Measurements from ENCODE around the gene ANKRD6. TPM values are rescaled to one million over a fixed set of nuclear protein-coding genes. Genes with fewer than 3 reads are reported as not detected.
"Not testable (repeated sequence)": the region's sequence is repeated elsewhere in the genome, so short reads cannot be mapped to it uniquely, and the experiment has no call there.

Gene ANKRD6
- total RNA-seq, result 4.2 TPM

GRCh38 chr6:89432875-89433251, at the start of gene ANKRD6:
ANKRD6 (plus strand) TSS chr6:89433152; CDS start chr6:89566977, 133,825 bp downstream.
- no peaks in the 10 kb centered on the region for H3K27me3 ChIP-seq (ENCODE audit: control insufficient read depth in 3 of 3, insufficient read depth in 3 of 3, low read length in 3 of 3)
- H3K9ac ChIP-seq (ENCODE audit: low read depth in 1 of 3, low read length in 3 of 3), result peak within 1 kb of the TSS; percentile 45 to 83 (median 76)
- H3K4me3 ChIP-seq (ENCODE audit: low read length in 3 of 3), result peak within 1 kb of the TSS; percentile 71 to 76 (median 73)
- H3K9me3 ChIP-seq (ENCODE audit: control insufficient read depth in 3 of 3, low read length in 3 of 3), result no peaks in the 10 kb centered on the region
- H3K36me3 ChIP-seq (ENCODE audit: control insufficient read depth in 3 of 3, insufficient read depth in 3 of 3, low read length in 3 of 3), result no peaks in the 10 kb centered on the region
- peaks cover 2 to 15% (median 13%) of the 10 kb centered on the region in 3 donors for H3K4me1 ChIP-seq (ENCODE audit: control insufficient read depth in 3 of 3, insufficient read depth in 3 of 3, low read length in 3 of 3)
- no peak within 1 kb of the TSS for H3K27ac ChIP-seq (ENCODE audit: low read depth, low read length)

GRCh38 chr6:89385156-89385667, 47.7 kb upstream of the ANKRD6 start:
- Histone ChIP-seq H3K27ac (ENCODE audit: low read depth, low read length) (peak overlapping the region; percentile 79), H3K4me1 (ENCODE audit: control insufficient read depth in 3 of 3, insufficient read depth in 3 of 3, low read length in 3 of 3) (peaks cover 28 to 58% (median 37%) of the 10 kb centered on the region in 3 donors), H3K27me3 (ENCODE audit: control insufficient read depth in 3 of 3, insufficient read depth in 3 of 3, low read length in 3 of 3) (no peaks in the 10 kb centered on the region), H3K36me3 (ENCODE audit: control insufficient read depth in 3 of 3, insufficient read depth in 3 of 3, low read length in 3 of 3) (peaks cover 0 to 3% (median 3%) of the 10 kb centered on the region in 3 donors), H3K9ac (ENCODE audit: low read depth in 1 of 3, low read length in 3 of 3) (no peak overlapping the region), H3K4me3 (ENCODE audit: low read length in 3 of 3) (no peak overlapping the region), H3K9me3 (ENCODE audit: control insufficient read depth in 3 of 3, low read length in 3 of 3) (no peaks in the 10 kb centered on the region)

GRCh38 chr6:89385846-89386245, 47.1 kb upstream of the ANKRD6 start:
- peak overlapping the region in 2 of 3 donors; percentile 17 to 33 for H3K9ac ChIP-seq (ENCODE audit: low read depth in 1 of 3, low read length in 3 of 3)
- H3K4me1 ChIP-seq (ENCODE audit: control insufficient read depth in 3 of 3, insufficient read depth in 3 of 3, low read length in 3 of 3), result peaks cover 28 to 57% (median 35%) of the 10 kb centered on the region in 3 donors
- no peak overlapping the region for H3K4me3 ChIP-seq (ENCODE audit: low read length in 3 of 3)
- H3K9me3 ChIP-seq (ENCODE audit: control insufficient read depth in 3 of 3, low read length in 3 of 3), result no peaks in the 10 kb centered on the region
- H3K27ac ChIP-seq (ENCODE audit: low read depth, low read length), result peak overlapping the region; percentile 79
- H3K27me3 ChIP-seq (ENCODE audit: control insufficient read depth in 3 of 3, insufficient read depth in 3 of 3, low read length in 3 of 3), result no peaks in the 10 kb centered on the region
- H3K36me3 ChIP-seq (ENCODE audit: control insufficient read depth in 3 of 3, insufficient read depth in 3 of 3, low read length in 3 of 3), result peaks cover 0 to 3% (median 3%) of the 10 kb centered on the region in 3 donors

GRCh38 chr6:89386917-89387491, 45.9 kb upstream of the ANKRD6 start:
- H3K9me3 ChIP-seq (ENCODE audit: control insufficient read depth in 3 of 3, low read length in 3 of 3), result no peaks in the 10 kb centered on the region
- peaks cover 0 to 3% (median 3%) of the 10 kb centered on the region in 3 donors for H3K36me3 ChIP-seq (ENCODE audit: control insufficient read depth in 3 of 3, insufficient read depth in 3 of 3, low read length in 3 of 3)
- H3K27ac ChIP-seq (ENCODE audit: low read depth, low read length), result peak overlapping the region; percentile 52
- H3K27me3 ChIP-seq (ENCODE audit: control insufficient read depth in 3 of 3, insufficient read depth in 3 of 3, low read length in 3 of 3), result no peaks in the 10 kb centered on the region
- H3K4me3 ChIP-seq (ENCODE audit: low read length in 3 of 3), result no peak overlapping the region
- peaks cover 28 to 57% (median 35%) of the 10 kb centered on the region in 3 donors for H3K4me1 ChIP-seq (ENCODE audit: control insufficient read depth in 3 of 3, insufficient read depth in 3 of 3, low read length in 3 of 3)
- H3K9ac ChIP-seq (ENCODE audit: low read depth in 1 of 3, low read length in 3 of 3), result no peak overlapping the region

GRCh38 chr6:89387516-89388201, 45.3 kb upstream of the ANKRD6 start:
- Histone ChIP-seq H3K4me3 (ENCODE audit: low read length in 3 of 3) (no peak overlapping the region), H3K27me3 (ENCODE audit: control insufficient read depth in 3 of 3, insufficient read depth in 3 of 3, low read length in 3 of 3) (no peaks in the 10 kb centered on the region), H3K4me1 (ENCODE audit: control insufficient read depth in 3 of 3, insufficient read depth in 3 of 3, low read length in 3 of 3) (peaks cover 28 to 57% (median 35%) of the 10 kb centered on the region in 3 donors), H3K9me3 (ENCODE audit: control insufficient read depth in 3 of 3, low read length in 3 of 3) (no peaks in the 10 kb centered on the region), H3K36me3 (ENCODE audit: control insufficient read depth in 3 of 3, insufficient read depth in 3 of 3, low read length in 3 of 3) (peaks cover 0 to 3% (median 3%) of the 10 kb centered on the region in 3 donors), H3K27ac (ENCODE audit: low read depth, low read length) (peak overlapping the region; percentile 52), H3K9ac (ENCODE audit: low read depth in 1 of 3, low read length in 3 of 3) (no peak overlapping the region)

- Histone ChIP-seq H3K4me3 (ENCODE audit: low read length in 3 of 3) (no peak overlapping the region), H3K9ac (ENCODE audit: low read depth in 1 of 3, low read length in 3 of 3) (no peak overlapping the region), H3K9me3 (ENCODE audit: control insufficient read depth in 3 of 3, low read length in 3 of 3) (no peaks in the 10 kb centered on the region), H3K36me3 (ENCODE audit: control insufficient read depth in 3 of 3, insufficient read depth in 3 of 3, low read length in 3 of 3) (peaks cover 0 to 3% (median 3%) of the 10 kb centered on the region in 3 donors), H3K27me3 (ENCODE audit: control insufficient read depth in 3 of 3, insufficient read depth in 3 of 3, low read length in 3 of 3) (no peaks in the 10 kb centered on the region), H3K4me1 (ENCODE audit: control insufficient read depth in 3 of 3, insufficient read depth in 3 of 3, low read length in 3 of 3) (peaks cover 28 to 50% (median 28%) of the 10 kb centered on the region in 3 donors), H3K27ac (ENCODE audit: low read depth, low read length) (no peak overlapping the region)
Observed at GRCh38 chr6:89388846-89389245, 44.1 kb upstream of the ANKRD6 start.

GRCh38 chr6:89392823-89393222, 40.1 kb upstream of the ANKRD6 start:
- Histone ChIP-seq H3K27me3 (ENCODE audit: control insufficient read depth in 3 of 3, insufficient read depth in 3 of 3, low read length in 3 of 3) (no peaks in the 10 kb centered on the region), H3K36me3 (ENCODE audit: control insufficient read depth in 3 of 3, insufficient read depth in 3 of 3, low read length in 3 of 3) (no peaks in the 10 kb centered on the region), H3K4me3 (ENCODE audit: low read length in 3 of 3) (no peak overlapping the region), H3K4me1 (ENCODE audit: control insufficient read depth in 3 of 3, insufficient read depth in 3 of 3, low read length in 3 of 3) (peaks cover 4 to 14% (median 8%) of the 10 kb centered on the region in 3 donors), H3K9me3 (ENCODE audit: control insufficient read depth in 3 of 3, low read length in 3 of 3) (no peaks in the 10 kb centered on the region), H3K9ac (ENCODE audit: low read depth in 1 of 3, low read length in 3 of 3) (no peak overlapping the region), H3K27ac (ENCODE audit: low read depth, low read length) (no peak overlapping the region)

GRCh38 chr6:89393659-89394058, 39.3 kb upstream of the ANKRD6 start:
- no peak overlapping the region for H3K4me3 ChIP-seq (ENCODE audit: low read length in 3 of 3)
- no peak overlapping the region for H3K27ac ChIP-seq (ENCODE audit: low read depth, low read length)
- no peaks in the 10 kb centered on the region for H3K9me3 ChIP-seq (ENCODE audit: control insufficient read depth in 3 of 3, low read length in 3 of 3)
- H3K9ac ChIP-seq (ENCODE audit: low read depth in 1 of 3, low read length in 3 of 3), result no peak overlapping the region
- no peaks in the 10 kb centered on the region for H3K36me3 ChIP-seq (ENCODE audit: control insufficient read depth in 3 of 3, insufficient read depth in 3 of 3, low read length in 3 of 3)
- peaks cover 0 to 5% (median 3%) of the 10 kb centered on the region in 3 donors for H3K4me1 ChIP-seq (ENCODE audit: control insufficient read depth in 3 of 3, insufficient read depth in 3 of 3, low read length in 3 of 3)
- no peaks in the 10 kb centered on the region for H3K27me3 ChIP-seq (ENCODE audit: control insufficient read depth in 3 of 3, insufficient read depth in 3 of 3, low read length in 3 of 3)

- not testable (repeated sequence) for H3K9ac ChIP-seq (ENCODE audit: low read depth in 1 of 3, low read length in 3 of 3); H3K4me3 ChIP-seq (ENCODE audit: low read length in 3 of 3); H3K9me3 ChIP-seq (ENCODE audit: control insufficient read depth in 3 of 3, low read length in 3 of 3); H3K27ac ChIP-seq (ENCODE audit: low read depth, low read length); H3K36me3 ChIP-seq (ENCODE audit: control insufficient read depth in 3 of 3, insufficient read depth in 3 of 3, low read length in 3 of 3); H3K27me3 ChIP-seq (ENCODE audit: control insufficient read depth in 3 of 3, insufficient read depth in 3 of 3, low read length in 3 of 3)
- peaks cover 10 to 29% (median 16%) of the 10 kb centered on the region in 3 donors for H3K4me1 ChIP-seq (ENCODE audit: control insufficient read depth in 3 of 3, insufficient read depth in 3 of 3, low read length in 3 of 3)
Observed at GRCh38 chr6:89397884-89398283, 35.1 kb upstream of the ANKRD6 start.
